ENCODE results near the gene FAAP20. TPM values are rescaled to one million over a fixed set of nuclear protein-coding genes. Genes with fewer than 3 reads are reported as not detected.

Gene FAAP20
- total and polyA plus RNA-seq, 2 of the 8 experiments (the other 6 are each of a cell fraction or from before 2014, with no cell fraction given): 58.4 to 99.8 TPM

DNA sequence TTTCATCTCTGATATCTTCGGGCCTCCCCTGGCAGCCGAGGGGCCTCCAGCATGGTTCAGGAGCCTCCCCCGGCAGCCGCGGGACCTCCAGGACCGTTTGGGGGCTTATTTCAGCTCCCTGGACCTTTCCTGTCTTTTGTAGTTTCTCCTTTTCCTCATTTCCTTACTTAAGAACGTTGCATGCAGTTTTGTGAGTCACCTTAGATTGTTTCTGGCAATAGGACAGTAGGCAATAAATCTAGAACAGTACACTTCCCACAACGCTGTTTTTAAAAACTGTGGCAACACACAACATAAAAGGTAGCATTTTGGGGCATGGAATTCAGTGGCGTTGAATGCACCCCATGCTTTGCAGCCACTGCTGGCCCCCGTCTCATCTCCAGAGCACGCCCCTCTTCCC, 24.4 kb downstream of the FAAP20 start:
- Histone ChIP-seq H3K23ac (ENCODE audit: insufficient read length) (no peak overlapping the region), H3K4ac (replicated peaks; ENCODE audit: insufficient read length, low read depth, low read length) (no peak overlapping the region), H3K14ac (ENCODE audit: insufficient read length) (no peak overlapping the region), H3K4me3 (ENCODE audit: extremely low read depth in 1 of 4, insufficient read depth in 2 of 4, low read depth in 3 of 4, low read length in 4 of 4) (no peak overlapping the region), H4K8ac (ENCODE audit: extremely low read depth, insufficient read depth, low read length) (no peak overlapping the region), H3K9ac (replicated peaks in 1 of 4; ENCODE audit: extremely low read depth in 1 of 4, low read depth in 3 of 4, low read length in 3 of 4) (no peak overlapping the region), H3K27me3 (replicated peaks in 1 of 4; ENCODE audit: control insufficient read depth in 3 of 4, extremely low read depth in 1 of 4, insufficient read depth in 3 of 4, low read length in 3 of 4) (no peaks in the 10 kb centered on the region), H3K27ac (ENCODE audit: low read depth, low read length) (no peak overlapping the region), H2BK15ac (ENCODE audit: low read length) (no peak overlapping the region), H3K4me2 (ENCODE audit: insufficient read depth in 1 of 2, low read depth in 2 of 2, low read length in 2 of 2) (no peak overlapping the region), H4K91ac (replicated peaks; ENCODE audit: insufficient read length, low read length) (no peak overlapping the region), H3K9me3 (ENCODE audit: insufficient read depth in 2 of 2, low read depth in 1 of 2, low read length in 1 of 2) (no peaks in the 10 kb centered on the region), H2BK5ac (ENCODE audit: low read depth, low read length) (no peak overlapping the region), H3K56ac (replicated peaks; ENCODE audit: insufficient read length, low read depth, low read length) (no peak overlapping the region), H4K20me1 (replicated peaks in 1 of 2; ENCODE audit: control insufficient read depth in 1 of 2, insufficient read depth in 2 of 2, low read length in 2 of 2) (peaks cover 0 to 7% of the 10 kb centered on the region in 2 experiments), H2BK12ac (ENCODE audit: low read depth, low read length) (no peak overlapping the region), H3K4me1 (replicated peaks in 1 of 4; ENCODE audit: control insufficient read depth in 3 of 4, insufficient read depth in 4 of 4, low read length in 3 of 4) (peaks cover 0 to 3% (median 0%) of the 10 kb centered on the region in 4 experiments; a peak in 3 of 7 replicates), H3K79me2 (ENCODE audit: control insufficient read depth in 1 of 2, insufficient read depth in 2 of 2, low read length in 2 of 2) (no peaks in the 10 kb centered on the region; a peak in 1 of 4 replicates), H2BK20ac (ENCODE audit: low read length) (no peak overlapping the region), H3K23me2 (ENCODE audit: low read depth, low read length) (no peaks in the 10 kb centered on the region; the same call in 1 of the 2 replicates), H3K18ac (ENCODE audit: extremely low read depth, low read length) (no peak overlapping the region), H3K36me3 (ENCODE audit: control insufficient read depth in 2 of 4, insufficient read depth in 4 of 4, low read length in 3 of 4) (peaks cover 0 to 6% (median under 1%) of the 10 kb centered on the region in 4 experiments; a peak in 3 of 8 replicates), H4K5ac (ENCODE audit: insufficient read length, low read depth, low read length) (no peak overlapping the region), H2BK120ac (replicated peaks; ENCODE audit: low read depth, low read length) (no peak overlapping the region), H3K79me1 (ENCODE audit: low read depth, low read length) (no peaks in the 10 kb centered on the region; the same call in none of the 2 replicates), H2AK5ac (ENCODE audit: low read depth, low read length) (no peak overlapping the region), H2AFZ (ENCODE audit: low read length) (no peak overlapping the region)
- no peak for FAIRE-seq
- CTCF ChIA-PET (ENCODE audit: partially characterized antibody): no interaction called here
- 91% methylated on average over 11 of the region's 11 CpGs; no CpG with 5 or more reads in 1 of the 2 experiments for WGBS, 2 experiments (ENCODE audit: extremely low coverage in 1 of 2, insufficient coverage in 1 of 2, insufficient read length in 1 of 2, insufficient replicate concordance in 2 of 2, low coverage in 1 of 2, low lambda C conversion rate in 2 of 2, missing lambda C conversion rate in 1 of 2)
- POLR2A ChIA-PET (ENCODE audit: partially characterized antibody): interaction anchor here (1.2 kb wide), 1 partner anchor 13 kb away, joined by 3 read pairs; no protein-coding TSS in a partner anchor
- DNase-seq (ENCODE audit: low read depth in 1 of 2, low spot score in 2 of 2): no peak
- no peak for TF ChIP-seq CEBPB (IDR thresholded peaks at IDR 0.05; ENCODE audit: low read depth, low read length)
- no peak for TF ChIP-seq CBX5 (IDR thresholded peaks at IDR 0.05; ENCODE audit: low read depth, low read length)
- TF ChIP-seq RFX5 (IDR thresholded peaks at IDR 0.05; ENCODE audit: borderline replicate concordance, low read depth, low read length): no peak
- no peak for TF ChIP-seq GABPA (IDR thresholded peaks at IDR 0.05; ENCODE audit: borderline replicate concordance, insufficient read depth, low read length)
- no peak for TF ChIP-seq EZH2 (IDR thresholded peaks at IDR 0.05; ENCODE audit: low read depth, low read length, severe bottlenecking)
- TF ChIP-seq YY1 (IDR thresholded peaks at IDR 0.05; ENCODE audit: low read depth, low read length): no peak
- TF ChIP-seq ZNF274 (IDR thresholded peaks at IDR 0.05; ENCODE audit: borderline replicate concordance, extremely low read depth, low read length): no peak
- no peak for TF ChIP-seq BCL11A (IDR thresholded peaks at IDR 0.05; ENCODE audit: low read depth in 2 of 2, low read length in 2 of 2)
- no peak for TF ChIP-seq POLR2AphosphoS5 (IDR thresholded peaks at IDR 0.05; ENCODE audit: low read depth, low read length)
- no peak for TF ChIP-seq SUZ12 (IDR thresholded peaks at IDR 0.05; ENCODE audit: low read length)
- TF ChIP-seq E2F6 (IDR thresholded peaks at IDR 0.05): no peak
- no peak for TF ChIP-seq RXRA (IDR thresholded peaks at IDR 0.05; ENCODE audit: insufficient read depth, low read depth, low read length)
- no peak for TF ChIP-seq TBP (IDR thresholded peaks at IDR 0.05; ENCODE audit: low read depth, low read length)
- no peak for TF ChIP-seq RBBP5 (IDR thresholded peaks at IDR 0.05; ENCODE audit: borderline replicate concordance, low read depth, low read length)
- TF ChIP-seq CREB1 (IDR thresholded peaks at IDR 0.05): no peak

Data from H1 (cell line).